GM13976 (cell line): ENCODE results near the gene POLR1C.

Experiments used
- DNase-seq: peaks from one replicate; pipeline ENCODE4 v3.0.0; 2012; ENCODE audit warnings: low spot score
- CTCF ChIP-seq: IDR thresholded peaks from 2 replicates; pipeline ENCODE4 v1.5.1; 2012; ENCODE audit warnings: borderline replicate concordance, mild to moderate bottlenecking; ENCODE audit not compliant: insufficient read depth; ENCODE audit errors: extremely low read depth, missing control alignments, control extremely low read depth
- in situ Hi-C: fragments of 300-500 bp; cut with MboI; formaldehyde crosslinking; loops from one replicate; pipeline ENCODE4 v1.12.0; 2022; ENCODE audit warnings: low sequenced_read_pairs, mixed read lengths, inconsistent platforms; ENCODE audit not compliant: unreplicated experiment

The POLR1C gene

DNA sequence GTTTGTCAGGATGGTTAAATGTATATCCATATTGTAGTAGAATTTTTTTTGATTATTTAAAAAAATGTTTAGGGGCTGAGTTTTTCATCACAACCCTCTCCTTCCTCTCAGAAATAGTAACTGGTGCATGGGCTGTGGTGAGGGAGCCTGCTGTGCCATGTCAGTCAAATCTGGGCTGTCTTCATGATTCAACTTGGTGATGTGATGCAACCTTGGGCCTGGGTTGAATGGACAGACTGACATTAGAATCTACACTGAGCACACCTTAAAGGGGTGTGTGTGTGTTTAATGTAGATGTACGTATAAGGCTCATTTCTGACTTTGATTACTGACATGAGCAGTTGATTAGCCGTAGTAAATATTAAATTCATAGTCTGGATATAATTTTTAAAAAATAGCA lies 35.8 kb upstream of the POLR1C start:
- DNase-seq, result no peak
- in situ Hi-C loops, result loop anchor here (25.0 kb wide), 1 partner anchor 219 kb away; no protein-coding TSS in a partner anchor
- no peak for TF ChIP-seq CTCF

- TF ChIP-seq CTCF, result no peak
- DNase-seq, result no peak
- in situ Hi-C loops, result loop anchor here (25.0 kb wide), 1 partner anchor 219 kb away; no protein-coding TSS in a partner anchor
Measured at GRCh38 chr6:43481591-43482236, 35.2 kb upstream of the POLR1C start.

GRCh38 chr6:43488667-43489276 lies 28.1 kb upstream of the POLR1C start:
- no peak for DNase-seq
- no peak for TF ChIP-seq CTCF
- in situ Hi-C loops, result loop anchor here (25.0 kb wide), 1 partner anchor 226 kb away; no protein-coding TSS in a partner anchor

- no peak for DNase-seq
- TF ChIP-seq CTCF, result no peak
- in situ Hi-C loops, result loop anchor here (25.0 kb wide), 1 partner anchor 227 kb away; no protein-coding TSS in a partner anchor
Measured at GRCh38 chr6:43489277-43490072, 27.4 kb upstream of the POLR1C start.

DNA sequence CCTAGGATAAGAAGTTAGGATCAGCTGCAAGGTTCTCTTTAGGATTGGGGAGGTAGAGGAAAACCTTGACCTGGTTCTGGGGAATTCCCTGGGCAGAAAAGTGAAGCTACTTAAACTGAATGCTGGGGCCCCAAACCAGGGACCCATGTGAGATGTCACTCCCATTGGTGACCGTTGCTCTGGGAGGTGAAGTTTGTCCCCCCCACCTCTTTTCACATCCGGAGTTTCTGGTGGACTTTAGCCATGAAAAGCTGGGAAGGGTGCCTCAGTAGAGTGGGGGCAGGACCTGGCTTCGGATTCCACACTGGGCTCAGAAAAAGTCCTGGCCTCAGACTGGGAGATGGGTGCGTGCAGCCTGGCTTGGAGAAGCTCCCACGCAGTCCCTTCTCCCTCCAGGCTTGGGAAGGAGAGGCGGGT lies 26.4 kb upstream of the POLR1C start:
- no peak for DNase-seq
- in situ Hi-C loops, result loop anchor here (25.0 kb wide), 1 partner anchor 228 kb away; no protein-coding TSS in a partner anchor
- TF ChIP-seq CTCF, result no peak
